IMR-90 (cell line): Measurements from ENCODE around the gene VGLL1. TPM values are rescaled to one million over a fixed set of nuclear protein-coding genes. Genes with fewer than 3 reads are reported as not detected.

Experiments used
- ATAC-seq: fragments of 200-7000 bp; cut with Tn5 transposase; 2 replicates; pipeline ENCODE4 v1.9.1; 2020; ENCODE audit warnings: low read depth, mild to moderate bottlenecking, moderate library complexity
- BruUV-seq: library from RNA; stranded (reverse); fragments of 400-500 nt; replicated peaks from 2 replicates; lab custom pipeline; 2021; lab: Mats Ljungman, UMichigan
- CTCF ChIA-PET: fragments of 300-600 bp; formaldehyde crosslinking; extraction: SDS; loops from one replicate; lab custom pipeline; 2021; ENCODE audit warnings: antibody characterized with exemption; lab: Yijun Ruan, JAX
- POLR2A ChIA-PET: fragments of 300-600 bp; sonication (Branson Sonifier 250); formaldehyde crosslinking; loops from one replicate; lab custom pipeline; 2022; ENCODE audit warnings: antibody characterized with exemption; ENCODE audit not compliant: unreplicated experiment; lab: Charles Lee
- DNase-seq: peaks from one replicate; pipeline ENCODE4 v3.0.0; 2013
- H2AFZ ChIP-seq: replicated peaks from 2 replicates; pipeline ENCODE3; 2013; ENCODE audit warnings: low read length, mild to moderate bottlenecking; ENCODE audit not compliant: poor library complexity
- H2AK5ac ChIP-seq: 2 replicates; pipeline ENCODE4 v1.6.1; 2013; ENCODE audit warnings: low read depth, low read length, inconsistent platforms
- H2AK9ac ChIP-seq: replicated peaks from 2 replicates; pipeline ENCODE3; 2013; ENCODE audit warnings: mild to moderate bottlenecking, low read depth, low read length, moderate library complexity; ENCODE audit not compliant: poor library complexity
- H2BK120ac ChIP-seq: 2 replicates; pipeline ENCODE4 v1.6.1; 2013; ENCODE audit warnings: low read depth, low read length, inconsistent platforms
- H2BK15ac ChIP-seq: 3 replicates; pipeline ENCODE4 v1.6.1; 2013; ENCODE audit warnings: low read depth, low read length, inconsistent platforms
- H2BK20ac ChIP-seq: 2 replicates; pipeline ENCODE4 v1.6.1; 2013; ENCODE audit warnings: low read depth, mild to moderate bottlenecking, inconsistent platforms, low read length, moderate library complexity
- H2BK5ac ChIP-seq: 2 replicates; pipeline ENCODE4 v1.6.1; 2013; ENCODE audit warnings: mild to moderate bottlenecking, low read depth, low read length, inconsistent platforms; ENCODE audit not compliant: poor library complexity, severe bottlenecking
- H3K14ac ChIP-seq: replicated peaks from 2 replicates; pipeline ENCODE4 v1.6.1; 2013; ENCODE audit warnings: low read depth, low read length, inconsistent platforms
- H3K18ac ChIP-seq: 2 replicates; pipeline ENCODE4 v1.6.1; 2013; ENCODE audit warnings: low read depth, low read length, control low read depth
- H3K23ac ChIP-seq: 2 replicates; pipeline ENCODE4 v1.6.1; 2013; ENCODE audit warnings: low read depth, low read length, inconsistent platforms
- H3K27ac ChIP-seq: 2 replicates; pipeline ENCODE4 v1.5.1; 2013; ENCODE audit warnings: mild to moderate bottlenecking, control low read depth, low read length; ENCODE audit not compliant: insufficient read depth
- H3K27me3 ChIP-seq: 2 replicates; pipeline ENCODE4 v1.6.1; 2013; ENCODE audit warnings: low read length; ENCODE audit not compliant: control insufficient read depth, insufficient read depth
- H3K36me3 ChIP-seq: 2 replicates; pipeline ENCODE4 v1.6.1; 2013; ENCODE audit warnings: low read length, mixed read lengths; ENCODE audit not compliant: control insufficient read depth, insufficient read depth
- H3K4ac ChIP-seq: 2 replicates; pipeline ENCODE4 v1.6.1; 2013; ENCODE audit warnings: low read depth, low read length, inconsistent platforms
- H3K4me1 ChIP-seq: 2 replicates; pipeline ENCODE4 v1.6.1; 2013; ENCODE audit warnings: low read length, mixed read lengths; ENCODE audit not compliant: control insufficient read depth, insufficient read depth
- H3K4me2 ChIP-seq: 2 replicates; pipeline ENCODE4 v1.6.1; 2013; ENCODE audit warnings: low read depth, mild to moderate bottlenecking, control low read depth, low read length, moderate library complexity
- H3K4me3 ChIP-seq: 2 replicates; pipeline ENCODE4 v1.5.1; 2013; ENCODE audit warnings: low read depth, mild to moderate bottlenecking, control low read depth, low read length, moderate library complexity; ENCODE audit not compliant: insufficient read depth
- H3K56ac ChIP-seq: 2 replicates; pipeline ENCODE4 v1.6.1; 2013; ENCODE audit warnings: low read length, inconsistent platforms; ENCODE audit not compliant: insufficient read depth; ENCODE audit errors: extremely low read depth
- H3K79me1 ChIP-seq, 2 experiments: 2 replicates each; pipeline ENCODE4 v1.6.1; 2013; ENCODE audit warnings: low read length in 2 of 2, inconsistent platforms in 1 of 2, low read depth in 1 of 2
- H3K9ac ChIP-seq: 2 replicates; pipeline ENCODE4 v1.6.1; 2013; ENCODE audit warnings: low read depth, low read length, control low read depth
- H3K9me1 ChIP-seq: 2 replicates; pipeline ENCODE4 v1.6.1; 2013; ENCODE audit warnings: low read length, inconsistent platforms; ENCODE audit not compliant: insufficient read depth
- H3K9me3 ChIP-seq: 2 replicates; pipeline ENCODE4 v1.6.1; 2013; ENCODE audit warnings: low read length; ENCODE audit not compliant: control insufficient read depth, insufficient read depth
- H4K20me1 ChIP-seq: 2 replicates; pipeline ENCODE4 v1.6.1; 2013; ENCODE audit warnings: low read length, inconsistent platforms; ENCODE audit not compliant: insufficient read depth
- H4K5ac ChIP-seq: 2 replicates; pipeline ENCODE4 v1.6.1; 2013; ENCODE audit warnings: mild to moderate bottlenecking, low read depth, low read length, control low read depth
- H4K8ac ChIP-seq, 2 experiments: 2 replicates each; pipeline ENCODE4 v1.6.1; 2013; ENCODE audit warnings: low read depth in 2 of 2, low read length in 2 of 2, control low read depth in 1 of 2, inconsistent platforms in 1 of 2
- H4K91ac ChIP-seq: 2 replicates; pipeline ENCODE4 v1.6.1; 2013; ENCODE audit warnings: low read depth, low read length, inconsistent platforms; ENCODE audit not compliant: insufficient read depth
- BHLHE40 ChIP-seq: fragments of 150-350 bp; IDR thresholded peaks from 2 replicates; pipeline ENCODE4 v1.6.1; 2016; ENCODE audit warnings: mild to moderate bottlenecking, low read depth, low read length
- CEBPB ChIP-seq: IDR thresholded peaks from 2 replicates; pipeline ENCODE4 v1.6.1; 2012; ENCODE audit warnings: low read depth, low read length, improper control_type of control experiment
- CTCF ChIP-seq: conservative IDR thresholded peaks from 2 replicates; pipeline ENCODE4 v1.5.1; 2012; ENCODE audit warnings: mild to moderate bottlenecking, low read depth, low read length, improper control_type of control experiment
- ELK1 ChIP-seq: fragments of 150-350 bp; IDR thresholded peaks from 2 replicates; pipeline ENCODE4 v1.6.1; 2016; ENCODE audit warnings: low read depth, mild to moderate bottlenecking, low read length, moderate library complexity, borderline replicate concordance
- FOS ChIP-seq: fragments of 150-350 bp; IDR thresholded peaks from 2 replicates; pipeline ENCODE4 v1.6.1; 2016; ENCODE audit warnings: low read depth, low read length
- MAFK ChIP-seq: IDR thresholded peaks from 2 replicates; pipeline ENCODE4 v1.6.1; 2012; ENCODE audit warnings: low read depth, low read length, improper control_type of control experiment
- MAZ ChIP-seq: IDR thresholded peaks from 2 replicates; pipeline ENCODE4 v1.6.1; 2012; ENCODE audit warnings: low read depth, mild to moderate bottlenecking, low read length, improper control_type of control experiment, moderate library complexity, borderline replicate concordance
- MXI1 ChIP-seq: IDR thresholded peaks from 2 replicates; pipeline ENCODE4 v1.6.1; 2012; ENCODE audit warnings: low read depth, mild to moderate bottlenecking, low read length, moderate library complexity, borderline replicate concordance
- POLR2A ChIP-seq: IDR thresholded peaks from 2 replicates; pipeline ENCODE4 v1.6.1; 2012; ENCODE audit warnings: mild to moderate bottlenecking, low read depth, low read length
- RAD21 ChIP-seq: IDR thresholded peaks from 2 replicates; pipeline ENCODE4 v1.6.1; 2012; ENCODE audit warnings: low read length, improper control_type of control experiment
- RCOR1 ChIP-seq: IDR thresholded peaks from 2 replicates; pipeline ENCODE4 v1.6.1; 2012; ENCODE audit warnings: mild to moderate bottlenecking, low read length, improper control_type of control experiment; ENCODE audit not compliant: insufficient replicate concordance
- SMC3 ChIP-seq: fragments of 150-350 bp; IDR thresholded peaks from 2 replicates; pipeline ENCODE4 v1.6.1; 2016; ENCODE audit warnings: low read depth, mild to moderate bottlenecking, antibody characterized with exemption, low read length, moderate library complexity
- USF2 ChIP-seq: fragments of 150-350 bp; IDR thresholded peaks from 2 replicates; pipeline ENCODE4 v1.6.1; 2017; ENCODE audit warnings: mild to moderate bottlenecking, antibody characterized with exemption, low read length, low read depth
- WGBS, 2 experiments: methylation state at CpG; one replicate each; pipeline versions ENCODE4 v1.1.5 to v1.1.7; 2013; ENCODE audit warnings: missing lambda C conversion rate in 2 of 2; ENCODE audit not compliant: insufficient read length in 1 of 2; ENCODE audit errors: extremely low coverage in 2 of 2; 5-methylcytosine and 5-hydroxymethylcytosine counted together
- dilution Hi-C: fragments of 300-500 bp; cut with HindIII; formaldehyde crosslinking; loops from one replicate; pipeline ENCODE4 v1.14.3; 2018; ENCODE audit warnings: low sequenced_read_pairs; ENCODE audit not compliant: unreplicated experiment
- in situ Hi-C: fragments of 300-500 bp; cut with MboI; formaldehyde crosslinking; loops from 3 replicates; pipeline ENCODE4 v1.14.3; 2019; ENCODE audit warnings: low sequenced_read_pairs, inconsistent platforms, mixed read lengths
- intact Hi-C: fragments of 100-400 bp; cut with micrococcal nuclease; formaldehyde crosslinking; loops from 2 replicates; pipeline ENCODE4 v1.10.0; 2022
- polyA plus RNA-seq, 3 experiments: library from polyadenylated mRNA; depleted of rRNA; stranded (reverse); fragments of >200 nt; gene quantifications; 2 replicates each; pipeline ENCODE4 v1.2.3, GENCODE V29; 2012; ENCODE audit warnings: low replicate concordance in 1 of 3
- total RNA-seq: library from RNA; depleted of rRNA; stranded (reverse); fragments of >200 nt; gene quantifications from 2 replicates; pipeline ENCODE4 v1.2.3, GENCODE V29; 2012

The VGLL1 gene
- total and polyA plus RNA-seq, 2 of the 4 experiments (the other 2 are of a cell fraction), result not detected

- Histone ChIP-seq H3K4me3 (no peak overlapping the region), H2AK5ac (no peak overlapping the region), H4K8ac (no peak overlapping the region), H3K9me3 (no peaks in the 10 kb centered on the region), H4K5ac (no peak overlapping the region), H2BK120ac (no peak overlapping the region), H3K27me3 (peaks cover 1% of the 10 kb centered on the region), H2BK5ac (no peak overlapping the region), H3K9me1 (no peaks in the 10 kb centered on the region; the same call in 1 of the 2 replicates), H3K79me1 (no peaks in the 10 kb centered on the region), H2BK20ac (no peak overlapping the region), H2AK9ac (no peak overlapping the region), H4K20me1 (no peaks in the 10 kb centered on the region), H4K91ac (no peak overlapping the region), H3K4me2 (no peak overlapping the region), H3K14ac (no peak overlapping the region), H3K9ac (no peak overlapping the region), H2AFZ (no peak overlapping the region), H3K4me1 (no peaks in the 10 kb centered on the region), H3K18ac (no peak overlapping the region), H3K27ac (no peak overlapping the region), H3K56ac (no peak overlapping the region), H3K4ac (no peak overlapping the region), H2BK15ac (no peak overlapping the region), H3K36me3 (no peaks in the 10 kb centered on the region), H3K23ac (no peak overlapping the region)
- 27% methylated on average over 2 of the region's 3 CpGs; no CpG with 5 or more reads in 1 of the 2 experiments for WGBS, 2 experiments
- intact Hi-C loops (no loop called here), dilution Hi-C loops (no loop called here), in situ Hi-C loops (no loop called here)
- DNase-seq (no peak), ATAC-seq (no peak)
- TF ChIP-seq MAZ, result no peak
- TF ChIP-seq CEBPB, result no peak
- TF ChIP-seq BHLHE40, result no peak
- no peak for TF ChIP-seq RCOR1
- no peak for TF ChIP-seq RAD21
- TF ChIP-seq FOS, result no peak
- TF ChIP-seq POLR2A, result no peak
- no peak for TF ChIP-seq USF2
- TF ChIP-seq CTCF, result no peak
- no peak for TF ChIP-seq SMC3
- no peak for TF ChIP-seq MAFK
- TF ChIP-seq MXI1, result no peak
- TF ChIP-seq ELK1, result no peak
- no TSS peak for BruUV-seq
- ChIA-PET CTCF (no interaction called here), POLR2A (no interaction called here)
Observed at GRCh38 chrX:136585960-136586359, 53.9 kb downstream of the VGLL1 start.
